Caco-2 (cell line): ENCODE results near the gene VSTM2L. TPM values are rescaled to one million over a fixed set of nuclear protein-coding genes. Genes with fewer than 3 reads are reported as not detected.

Experiments
- BruUV-seq: library from RNA; stranded (reverse); fragments of 400-500 nt; replicated peaks from 2 replicates; lab custom pipeline; 2021; lab: Mats Ljungman, UMichigan
- CTCF ChIA-PET: fragments of 300-600 bp; sonication (Branson Sonifier 250); formaldehyde crosslinking; loops from one replicate; lab custom pipeline; 2022; ENCODE audit warnings: antibody characterized with exemption; lab: Charles Lee
- POLR2A ChIA-PET: fragments of 300-600 bp; sonication (Branson Sonifier 250); formaldehyde crosslinking; loops from one replicate; lab custom pipeline; 2022; ENCODE audit warnings: antibody characterized with exemption; lab: Charles Lee
- DNase-seq, 2 experiments: peaks; one replicate each; pipeline versions ENCODE4 v3.0.0 to v3.0.0-alpha.2; 2020 to 2022
- H3K27me3 ChIP-seq: replicated peaks from 2 replicates; pipeline ENCODE4 v1.6.0; 2011; ENCODE audit warnings: low read length; ENCODE audit not compliant: control insufficient read depth, insufficient read depth
- H3K36me3 ChIP-seq: 2 replicates; pipeline ENCODE4 v1.5.1; 2011; ENCODE audit warnings: low read length; ENCODE audit not compliant: control insufficient read depth, insufficient read depth
- H3K4me1 ChIP-seq: fragments of 250-450 bp; sonication (Bioruptor Pico); 2 replicates; pipeline ENCODE4 v1.5.1; 2020; ENCODE audit warnings: mild to moderate bottlenecking
- H3K4me3 ChIP-seq: 2 replicates; pipeline ENCODE4 v1.5.1; 2011; ENCODE audit warnings: low read depth, mild to moderate bottlenecking, control low read depth, low read length
- H3K9me3 ChIP-seq: fragments of 250-450 bp; sonication (Bioruptor Pico); 2 replicates; pipeline ENCODE4 v1.5.1; 2020; ENCODE audit warnings: mild to moderate bottlenecking, moderate library complexity
- H3K27ac Mint-ChIP-seq: one replicate; pipeline ENCODE4 v1.8.0; 2022; ENCODE audit warnings: mixed read lengths; ENCODE audit not compliant: unreplicated experiment
- H3K27me3 Mint-ChIP-seq: one replicate; pipeline ENCODE4 v1.8.0; 2022; ENCODE audit warnings: mixed read lengths; ENCODE audit not compliant: insufficient read depth, unreplicated experiment
- H3K36me3 Mint-ChIP-seq: one replicate; pipeline ENCODE4 v1.8.0; 2022; ENCODE audit warnings: mild to moderate bottlenecking, mixed read lengths; ENCODE audit not compliant: insufficient read depth, unreplicated experiment
- H3K4me1 Mint-ChIP-seq: one replicate; pipeline ENCODE4 v1.8.0; 2022; ENCODE audit warnings: low read depth, mixed read lengths; ENCODE audit not compliant: unreplicated experiment
- H3K4me3 Mint-ChIP-seq: one replicate; pipeline ENCODE4 v1.8.0; 2022; ENCODE audit warnings: mild to moderate bottlenecking, moderate library complexity, mixed read lengths; ENCODE audit not compliant: unreplicated experiment
- H3K9me3 Mint-ChIP-seq: one replicate; pipeline ENCODE4 v1.8.0; 2022; ENCODE audit warnings: mixed read lengths; ENCODE audit not compliant: unreplicated experiment
- intact Hi-C: fragments of 100-400 bp; cut with micrococcal nuclease; formaldehyde crosslinking; loops from one replicate; pipeline ENCODE4 v1.10.0; 2022; ENCODE audit not compliant: unreplicated experiment
- total RNA-seq: library from RNA; stranded (reverse); gene quantifications from 2 replicates; pipeline ENCODE4 v1.2.3, GENCODE V29; 2022
- TF ChIP-seq, protein P1 (sequence below), 2 experiments: fragments of 200-600 bp in 1 of 2; IDR thresholded peaks; 1 replicate in 1 of 2; 2 replicates in 1 of 2; pipeline versions ENCODE4 v1.5.1 to v1.8.0; 2011 to 2022; ENCODE audit warnings: antibody characterized with exemption in 1 of 2, control low read depth in 1 of 2, inconsistent platforms in 1 of 2, low read depth in 1 of 2, low read length in 1 of 2, mild to moderate bottlenecking in 1 of 2, moderate library complexity in 1 of 2; ENCODE audit not compliant: insufficient read depth in 1 of 2, severe bottlenecking in 1 of 2, unreplicated experiment in 1 of 2

Gene VSTM2L
- total RNA-seq, 1 experiment from 2014 or later = not detected

DNA sequence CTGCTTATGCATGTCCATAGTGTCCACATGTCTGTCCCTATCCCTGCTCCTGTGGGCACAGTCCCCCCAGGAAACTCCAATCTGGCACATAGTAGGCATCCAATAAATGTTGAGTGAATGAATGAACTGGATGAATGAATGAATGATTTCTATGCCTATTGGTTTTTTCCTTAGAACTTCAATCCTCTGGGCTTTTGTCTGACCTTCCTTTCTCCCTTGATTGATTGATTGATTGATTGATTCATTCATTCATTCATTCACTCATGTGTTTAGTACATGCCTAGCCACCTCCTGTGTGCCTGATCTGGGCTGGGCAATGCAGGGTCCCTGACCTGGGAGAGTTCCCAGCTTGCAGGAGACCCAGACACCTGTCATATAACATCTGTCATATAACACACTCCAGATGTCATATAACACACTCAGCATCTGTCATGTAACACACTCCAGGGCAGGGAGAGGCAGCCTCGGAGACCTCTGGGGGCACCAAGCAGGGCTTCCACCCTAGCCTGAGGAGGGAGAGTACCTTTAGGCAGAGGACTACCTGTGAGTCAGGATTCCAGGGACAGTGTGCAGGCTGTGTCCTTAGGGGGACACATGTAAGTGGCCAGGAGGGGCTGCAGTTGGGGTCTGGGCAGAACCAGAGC, 17.9 kb downstream of the VSTM2L start:
- Mint-ChIP-seq H3K36me3 (no peaks in the 10 kb centered on the region), H3K4me3 (no peak overlapping the region), H3K27ac (no peak overlapping the region), H3K4me1 (peaks cover 8% of the 10 kb centered on the region), H3K27me3 (peaks cover 20% of the 10 kb centered on the region), H3K9me3 (no peaks in the 10 kb centered on the region)
- Histone ChIP-seq H3K36me3 (no peaks in the 10 kb centered on the region), H3K4me3 (no peak overlapping the region), H3K4me1 (no peaks in the 10 kb centered on the region), H3K9me3 (no peaks in the 10 kb centered on the region), H3K27me3 (no peaks in the 10 kb centered on the region; the same call in 1 of the 2 replicates)
- no TSS peak for BruUV-seq
- intact Hi-C loops = no loop called here
- ChIA-PET POLR2A (no interaction called here), CTCF (no interaction called here)
- TF ChIP-seq, protein P1, sequence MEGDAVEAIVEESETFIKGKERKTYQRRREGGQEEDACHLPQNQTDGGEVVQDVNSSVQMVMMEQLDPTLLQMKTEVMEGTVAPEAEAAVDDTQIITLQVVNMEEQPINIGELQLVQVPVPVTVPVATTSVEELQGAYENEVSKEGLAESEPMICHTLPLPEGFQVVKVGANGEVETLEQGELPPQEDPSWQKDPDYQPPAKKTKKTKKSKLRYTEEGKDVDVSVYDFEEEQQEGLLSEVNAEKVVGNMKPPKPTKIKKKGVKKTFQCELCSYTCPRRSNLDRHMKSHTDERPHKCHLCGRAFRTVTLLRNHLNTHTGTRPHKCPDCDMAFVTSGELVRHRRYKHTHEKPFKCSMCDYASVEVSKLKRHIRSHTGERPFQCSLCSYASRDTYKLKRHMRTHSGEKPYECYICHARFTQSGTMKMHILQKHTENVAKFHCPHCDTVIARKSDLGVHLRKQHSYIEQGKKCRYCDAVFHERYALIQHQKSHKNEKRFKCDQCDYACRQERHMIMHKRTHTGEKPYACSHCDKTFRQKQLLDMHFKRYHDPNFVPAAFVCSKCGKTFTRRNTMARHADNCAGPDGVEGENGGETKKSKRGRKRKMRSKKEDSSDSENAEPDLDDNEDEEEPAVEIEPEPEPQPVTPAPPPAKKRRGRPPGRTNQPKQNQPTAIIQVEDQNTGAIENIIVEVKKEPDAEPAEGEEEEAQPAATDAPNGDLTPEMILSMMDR (IDR thresholded peaks at IDR 0.05; ENCODE audit: insufficient read depth in 1 of 2, low read depth in 1 of 2, low read length in 1 of 2, severe bottlenecking in 1 of 2, unreplicated experiment in 1 of 2) = no peak
- DNase-seq = no peak

DNA sequence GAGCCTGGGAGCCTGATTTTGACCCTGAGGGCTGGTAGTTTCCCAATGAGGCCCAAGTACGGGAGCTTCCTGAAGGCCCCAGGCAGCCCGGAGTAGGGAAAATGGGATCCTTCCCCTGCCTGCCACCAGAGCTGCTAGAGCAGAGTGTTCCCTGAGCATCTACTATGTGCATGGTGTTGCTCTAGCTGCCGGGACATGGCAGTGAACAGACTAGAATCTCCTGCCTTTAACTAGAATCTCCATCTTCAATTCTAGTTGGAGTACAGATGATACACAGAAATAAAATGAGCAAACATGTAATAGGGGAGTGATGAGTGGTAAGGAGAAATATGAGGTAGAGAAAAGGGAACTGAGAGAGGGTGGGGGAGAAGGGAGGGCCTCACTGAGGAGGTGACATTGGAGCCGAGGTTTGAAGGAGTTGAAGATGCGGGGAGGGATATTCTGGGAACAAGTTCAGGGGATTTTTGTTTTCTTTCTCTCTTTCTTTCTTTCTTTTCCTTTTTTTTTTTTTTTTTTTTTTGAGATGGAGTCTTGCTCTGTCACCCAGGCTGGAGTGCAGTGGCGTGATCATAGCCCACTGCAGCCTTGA, 18.5 kb downstream of the VSTM2L start:
- no TSS peak for BruUV-seq
- CTCF ChIA-PET = no interaction called here
- H3K4me3 ChIP-seq = no peak overlapping the region
- H3K9me3 ChIP-seq = no peaks in the 10 kb centered on the region
- TF ChIP-seq, protein P1 (IDR thresholded peaks at IDR 0.05; ENCODE audit: insufficient read depth in 1 of 2, low read depth in 1 of 2, low read length in 1 of 2, severe bottlenecking in 1 of 2, unreplicated experiment in 1 of 2) = no peak
- H3K27ac Mint-ChIP-seq = no peak overlapping the region
- no peaks in the 10 kb centered on the region; the same call in 1 of the 2 replicates for H3K27me3 ChIP-seq
- no peaks in the 10 kb centered on the region for H3K4me1 ChIP-seq
- H3K36me3 ChIP-seq = no peaks in the 10 kb centered on the region
- POLR2A ChIA-PET = no interaction called here
- H3K4me1 Mint-ChIP-seq = peaks cover 2% of the 10 kb centered on the region
- H3K27me3 Mint-ChIP-seq = peaks cover 18% of the 10 kb centered on the region
- no peak for DNase-seq
- intact Hi-C loops = no loop called here
- no peaks in the 10 kb centered on the region for H3K9me3 Mint-ChIP-seq
- no peaks in the 10 kb centered on the region for H3K36me3 Mint-ChIP-seq
- no peak overlapping the region for H3K4me3 Mint-ChIP-seq

DNA sequence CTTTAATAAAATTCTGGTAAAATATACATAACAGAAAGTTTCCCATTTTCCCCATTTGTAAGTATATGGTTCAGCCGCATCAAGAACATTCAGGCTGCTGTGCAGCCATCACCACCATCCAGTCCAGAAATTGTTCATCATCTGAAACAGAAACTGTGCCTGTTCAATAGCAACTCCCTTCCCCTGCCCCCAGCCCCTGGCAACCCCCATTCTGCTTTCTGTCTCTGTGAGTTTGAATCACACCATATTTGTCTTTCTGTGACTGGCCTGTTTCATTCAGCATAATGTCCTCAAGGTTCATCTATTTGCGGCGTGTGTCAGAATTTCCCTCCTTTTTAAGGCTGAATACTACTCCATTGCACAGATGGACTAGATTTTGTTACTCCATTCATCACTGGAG, 19.1 kb downstream of the VSTM2L start:
- H3K27me3 ChIP-seq = no peaks in the 10 kb centered on the region; the same call in 1 of the 2 replicates
- no peaks in the 10 kb centered on the region for H3K36me3 Mint-ChIP-seq
- TF ChIP-seq, protein P1 (IDR thresholded peaks at IDR 0.05; ENCODE audit: insufficient read depth in 1 of 2, low read depth in 1 of 2, low read length in 1 of 2, severe bottlenecking in 1 of 2, unreplicated experiment in 1 of 2) = no peak
- ChIA-PET POLR2A (no interaction called here), CTCF (no interaction called here)
- no peak overlapping the region for H3K27ac Mint-ChIP-seq
- H3K4me3 ChIP-seq = no peak overlapping the region
- H3K27me3 Mint-ChIP-seq = peaks cover 15% of the 10 kb centered on the region
- no peaks in the 10 kb centered on the region for H3K4me1 Mint-ChIP-seq
- H3K9me3 ChIP-seq = no peaks in the 10 kb centered on the region
- intact Hi-C loops = no loop called here
- no peak for DNase-seq
- H3K4me1 ChIP-seq = no peaks in the 10 kb centered on the region
- no peaks in the 10 kb centered on the region for H3K9me3 Mint-ChIP-seq
- no peaks in the 10 kb centered on the region for H3K36me3 ChIP-seq
- no peak overlapping the region for H3K4me3 Mint-ChIP-seq
- no TSS peak for BruUV-seq
